Measurements from ENCODE around the gene RNF187.

GRCh38 chr1:228512781-228513198, 25.6 kb downstream of the RNF187 start:
- TF ChIP-seq CTCF (IDR thresholded peaks at IDR 0.05; ENCODE audit: insufficient read depth, low read depth, low read length) = no peak
- TF ChIP-seq EZH2 (IDR thresholded peaks at IDR 0.05; ENCODE audit: insufficient read depth, low read length) = no peak

All from astrocyte (in vitro differentiated cells and primary cell).